OCI-LY3 (cell line): ENCODE data around the gene CWC27.
"Not testable (repeated sequence)": the region's sequence is repeated elsewhere in the genome, so short reads cannot be mapped to it uniquely, and the experiment has no call there.

Experiments
- EZH2phosphoT487 ChIP-seq: fragments of 200-600 bp; shearing (Covaris generic); IDR thresholded peaks from 2 replicates; pipeline ENCODE4 v1.6.1; 2018; ENCODE audit warnings: antibody characterized with exemption, mixed run types, low read depth
- TF ChIP-seq, protein P1 (sequence below): fragments of 200-600, 300-600 bp; sonication (generic); IDR thresholded peaks from 2 replicates; pipeline ENCODE4 v1.5.1; 2014; ENCODE audit warnings: antibody characterized with exemption, low read length, low read depth

GRCh38 chr5:64939422-64939771 is 170.7 kb downstream of the CWC27 start:
- not testable (repeated sequence) for TF ChIP-seq EZH2phosphoT487
- TF ChIP-seq, protein P1, sequence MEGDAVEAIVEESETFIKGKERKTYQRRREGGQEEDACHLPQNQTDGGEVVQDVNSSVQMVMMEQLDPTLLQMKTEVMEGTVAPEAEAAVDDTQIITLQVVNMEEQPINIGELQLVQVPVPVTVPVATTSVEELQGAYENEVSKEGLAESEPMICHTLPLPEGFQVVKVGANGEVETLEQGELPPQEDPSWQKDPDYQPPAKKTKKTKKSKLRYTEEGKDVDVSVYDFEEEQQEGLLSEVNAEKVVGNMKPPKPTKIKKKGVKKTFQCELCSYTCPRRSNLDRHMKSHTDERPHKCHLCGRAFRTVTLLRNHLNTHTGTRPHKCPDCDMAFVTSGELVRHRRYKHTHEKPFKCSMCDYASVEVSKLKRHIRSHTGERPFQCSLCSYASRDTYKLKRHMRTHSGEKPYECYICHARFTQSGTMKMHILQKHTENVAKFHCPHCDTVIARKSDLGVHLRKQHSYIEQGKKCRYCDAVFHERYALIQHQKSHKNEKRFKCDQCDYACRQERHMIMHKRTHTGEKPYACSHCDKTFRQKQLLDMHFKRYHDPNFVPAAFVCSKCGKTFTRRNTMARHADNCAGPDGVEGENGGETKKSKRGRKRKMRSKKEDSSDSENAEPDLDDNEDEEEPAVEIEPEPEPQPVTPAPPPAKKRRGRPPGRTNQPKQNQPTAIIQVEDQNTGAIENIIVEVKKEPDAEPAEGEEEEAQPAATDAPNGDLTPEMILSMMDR: not testable (repeated sequence)
